Activated CD4-positive, alpha-beta T cell treated with anti-CD3 and anti-CD28 coated beads, Interleukin-2, amount 50 U/mL, for 16 hours (primary cell): ENCODE results near the gene ZNF646.

Source experiments
- DNase-seq: peaks from one replicate; pipeline ENCODE4 v3.0.0-alpha.2; 2020

The ZNF646 gene

GRCh38 chr16:31063843-31064611 is 10.2 kb upstream of the ZNF646 start:
- DNase-seq: peak; percentile 50

GRCh38 chr16:31064882-31065461 is 9.2 kb upstream of the ZNF646 start:
- no peak for DNase-seq

- DNase-seq: no peak
Measured at GRCh38 chr16:31067342-31067741, 6.9 kb upstream of the ZNF646 start.

- no peak for DNase-seq
Measured at GRCh38 chr16:31071861-31072260, 2.4 kb upstream of the ZNF646 start.

GRCh38 chr16:31072540-31073141 is 1.6 kb upstream of the ZNF646 start:
- DNase-seq: peak; percentile 60

- peak; percentile 89 for DNase-seq
Measured at GRCh38 chr16:31073142-31073969, 866 bp upstream of the ZNF646 start.

- no peak for DNase-seq
Measured at GRCh38 chr16:31074814-31075183, 577 bp downstream of the ZNF646 start.

- no peak for DNase-seq
Measured at GRCh38 chr16:31076319-31076718, 2.1 kb downstream of the ZNF646 start.

- DNase-seq: no peak
Measured at GRCh38 chr16:31077024-31077423, 2.8 kb downstream of the ZNF646 start.

GRCh38 chr16:31077592-31078396 is 3.6 kb downstream of the ZNF646 start:
- DNase-seq: no peak

- DNase-seq: no peak
Measured at GRCh38 chr16:31078597-31079341, 4.5 kb downstream of the ZNF646 start.

- DNase-seq: no peak
Measured at GRCh38 chr16:31079342-31079944, 5.2 kb downstream of the ZNF646 start.

- DNase-seq: no peak
Measured at GRCh38 chr16:31080035-31080629, 5.9 kb downstream of the ZNF646 start.

GRCh38 chr16:31080756-31081419 is 6.7 kb downstream of the ZNF646 start:
- DNase-seq: no peak

GRCh38 chr16:31081428-31082351 is 7.5 kb downstream of the ZNF646 start:
- DNase-seq: no peak

- no peak for DNase-seq
Measured at GRCh38 chr16:31082368-31083045, 8.3 kb downstream of the ZNF646 start.

GRCh38 chr16:31083081-31083480 is 8.9 kb downstream of the ZNF646 start:
- DNase-seq: no peak

- DNase-seq: no peak
Measured at GRCh38 chr16:31083556-31083955, 9.3 kb downstream of the ZNF646 start.

GRCh38 chr16:31083981-31084380 is 9.8 kb downstream of the ZNF646 start:
- no peak for DNase-seq
